SK-N-MC (cell line): ENCODE results near the gene LAMB3.

Experiments
- EZH2 ChIP-seq: fragments of 200-600 bp; sonication (generic); IDR thresholded peaks from one replicate; pipeline ENCODE4 v1.6.1; 2017; ENCODE audit warnings: antibody characterized with exemption
- FOXP2 ChIP-seq: optimal IDR thresholded peaks from 2 replicates; pipeline ENCODE3; 2011; ENCODE audit warnings: mild to moderate bottlenecking, moderate library complexity; ENCODE audit not compliant: insufficient read depth; ENCODE audit errors: extremely low read length, control extremely low read depth

- no peak for TF ChIP-seq EZH2
- TF ChIP-seq FOXP2 = no peak
Measured at GRCh38 chr1:209614151-209614420, 38.1 kb downstream of the LAMB3 start.
